Loucy (cell line): ENCODE data around the gene COX19.
A peak's percentile ranks its signal among the peaks of the same experiment; 100 is the strongest.

Source experiments
- H2AFZ ChIP-seq: fragments of 200-600 bp; sonication (generic); 2 replicates; pipeline ENCODE4 v1.6.0; 2016; ENCODE audit warnings: antibody characterized with exemption, mild to moderate bottlenecking, low read length, moderate library complexity
- H3F3A ChIP-seq: fragments of 200-600 bp; 2 replicates; pipeline ENCODE4 v1.6.0; 2016; ENCODE audit warnings: antibody characterized with exemption, low read depth, mild to moderate bottlenecking
- H3K27me3 ChIP-seq: fragments of 200-600 bp; sonication (generic); 2 replicates; pipeline ENCODE4 v1.6.1; 2014; ENCODE audit warnings: low read length, mild to moderate bottlenecking; ENCODE audit not compliant: insufficient read depth, poor library complexity, severe bottlenecking
- H3K36me3 ChIP-seq: fragments of 200-600 bp; sonication (generic); 2 replicates; pipeline ENCODE4 v1.6.1; 2016; ENCODE audit warnings: low read length; ENCODE audit not compliant: insufficient read depth
- H3K4me1 ChIP-seq: fragments of 200-600 bp; sonication (generic); 2 replicates; pipeline ENCODE4 v1.5.1; 2014; ENCODE audit warnings: low read length, mild to moderate bottlenecking; ENCODE audit not compliant: insufficient read depth, poor library complexity, severe bottlenecking
- H3K4me2 ChIP-seq: fragments of 200-600 bp; sonication (generic); 2 replicates; pipeline ENCODE4 v1.6.0; 2014; ENCODE audit warnings: antibody characterized with exemption, low read length, low read depth, mild to moderate bottlenecking; ENCODE audit not compliant: poor library complexity, severe bottlenecking
- H3K4me3 ChIP-seq: fragments of 200-600 bp; sonication (generic); 2 replicates; pipeline ENCODE4 v1.5.1; 2014; ENCODE audit warnings: low read length, mild to moderate bottlenecking, mixed read lengths; ENCODE audit not compliant: poor library complexity, severe bottlenecking
- H3K79me2 ChIP-seq: fragments of 200-600 bp; sonication (generic); 2 replicates; pipeline ENCODE4 v1.6.1; 2014; ENCODE audit warnings: low read length; ENCODE audit not compliant: insufficient read depth
- H3K9ac ChIP-seq: fragments of 200-600 bp; sonication (generic); 2 replicates; pipeline ENCODE4 v1.6.0; 2014; ENCODE audit warnings: mild to moderate bottlenecking, low read depth, low read length, moderate library complexity; ENCODE audit not compliant: poor library complexity, severe bottlenecking
- H3K9me2 ChIP-seq: fragments of 200-600 bp; sonication (generic); replicated peaks from 2 replicates; pipeline ENCODE4 v1.6.1; 2016; ENCODE audit warnings: low read depth, low read length, mixed read lengths
- H3K9me3 ChIP-seq: fragments of 200-600 bp; sonication (generic); 2 replicates; pipeline ENCODE4 v1.6.1; 2014; ENCODE audit warnings: mild to moderate bottlenecking, antibody characterized with exemption, low read length, low read depth; ENCODE audit not compliant: insufficient read depth
- H4K20me1 ChIP-seq: fragments of 200-600 bp; sonication (generic); 2 replicates; pipeline ENCODE4 v1.6.0; 2014; ENCODE audit warnings: antibody characterized with exemption, low read length, mild to moderate bottlenecking; ENCODE audit not compliant: insufficient read depth, poor library complexity, severe bottlenecking
- CTCF ChIP-seq: fragments of 200-600 bp; sonication (generic); conservative IDR thresholded peaks from 2 replicates; pipeline ENCODE4 v1.5.1; 2014; ENCODE audit warnings: mild to moderate bottlenecking, antibody characterized with exemption, low read length
- EZH2phosphoT487 ChIP-seq: fragments of 200-600 bp; IDR thresholded peaks from 2 replicates; pipeline ENCODE4 v1.6.1; 2018; ENCODE audit warnings: antibody characterized with exemption, mild to moderate bottlenecking, moderate library complexity, borderline replicate concordance

Gene COX19

DNA sequence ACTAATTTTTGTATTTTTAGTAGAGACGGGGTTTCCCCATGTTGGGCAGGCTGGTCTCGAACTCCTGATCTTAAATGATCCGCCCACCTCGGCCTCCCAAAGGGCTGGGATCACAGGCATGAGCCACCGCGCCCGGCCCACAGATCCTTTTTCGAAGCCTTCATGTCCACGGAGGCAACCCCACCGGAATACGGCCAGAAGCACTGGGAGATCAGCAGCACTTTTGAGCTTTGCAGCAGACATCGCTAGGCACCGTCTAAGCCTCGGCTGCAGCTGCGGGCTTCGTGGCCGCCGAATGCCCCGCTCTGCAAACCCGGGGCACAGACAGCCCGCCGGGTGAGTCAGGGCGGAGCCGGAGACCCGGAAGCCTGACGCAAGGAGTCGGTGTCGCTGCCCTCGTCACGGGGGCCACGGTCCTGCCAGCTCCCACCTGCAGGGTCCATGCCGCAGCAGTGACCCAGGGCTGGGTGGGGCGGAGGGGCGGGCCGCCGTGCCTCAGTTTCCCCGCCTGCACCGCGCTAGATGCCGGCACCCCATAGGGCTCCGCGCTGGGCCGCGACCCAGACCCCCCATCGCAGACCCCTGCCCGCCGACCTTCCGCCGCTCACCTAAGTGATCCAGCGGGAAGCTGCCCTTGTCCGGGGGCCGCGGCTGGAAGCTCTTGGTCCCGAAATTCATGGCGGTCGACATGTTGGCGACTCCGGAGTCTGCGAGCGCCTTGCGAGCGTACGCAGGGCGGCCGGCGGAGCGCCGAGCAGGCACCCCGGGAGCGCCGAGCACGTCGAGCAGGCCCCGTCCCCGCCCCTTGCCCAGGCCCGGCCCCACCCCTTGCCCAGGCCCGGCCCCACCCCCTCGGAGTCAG is at the start of gene COX19:
Gene COX19, minus strand, starts transcription at position 730 of the 862 bp plus-strand sequence. Its CDS starts 40 bp downstream, at position 690.
- H3K9ac ChIP-seq = peak within 1 kb of the TSS; percentile 91
- H2AFZ ChIP-seq = peak within 1 kb of the TSS; percentile 92
- H3F3A ChIP-seq = no peaks in the 10 kb centered on the region
- H4K20me1 ChIP-seq = peaks cover 34% of the 10 kb centered on the region
- peaks cover 20% of the 10 kb centered on the region; the same call in 1 of the 2 replicates for H3K36me3 ChIP-seq
- peak within 1 kb of the TSS; percentile 99 for H3K4me2 ChIP-seq
- H3K79me2 ChIP-seq = peaks cover 51% of the 10 kb centered on the region
- peak within 1 kb of the TSS; percentile 92 for H3K4me3 ChIP-seq
- no peaks in the 10 kb centered on the region for H3K9me2 ChIP-seq
- H3K27me3 ChIP-seq = no peaks in the 10 kb centered on the region
- no peaks in the 10 kb centered on the region for H3K9me3 ChIP-seq
- TF ChIP-seq EZH2phosphoT487 = no peak
- TF ChIP-seq CTCF = no peak
- H3K4me1 ChIP-seq = peaks cover 49% of the 10 kb centered on the region

GRCh38 chr7:1024331-1024841 is 49.0 kb upstream of the COX19 start:
- H3K9me3 ChIP-seq = no peaks in the 10 kb centered on the region
- H3K4me2 ChIP-seq = peak overlapping the region; percentile 14
- H3K27me3 ChIP-seq = no peaks in the 10 kb centered on the region
- H4K20me1 ChIP-seq = peaks cover 20% of the 10 kb centered on the region
- H3K4me3 ChIP-seq = no peak overlapping the region
- H3F3A ChIP-seq = no peaks in the 10 kb centered on the region
- TF ChIP-seq EZH2phosphoT487 (no peak), CTCF (no peak)
- H3K9ac ChIP-seq = no peak overlapping the region
- no peaks in the 10 kb centered on the region for H3K9me2 ChIP-seq
- peaks cover 92% of the 10 kb centered on the region for H3K79me2 ChIP-seq
- peaks cover 43% of the 10 kb centered on the region for H3K4me1 ChIP-seq
- no peak overlapping the region for H2AFZ ChIP-seq
- H3K36me3 ChIP-seq = no peaks in the 10 kb centered on the region; the same call in 1 of the 2 replicates

GRCh38 chr7:1022801-1023465 is 47.6 kb upstream of the COX19 start:
- Histone ChIP-seq H3F3A (no peaks in the 10 kb centered on the region), H2AFZ (no peak overlapping the region), H3K36me3 (no peaks in the 10 kb centered on the region; the same call in 1 of the 2 replicates), H3K4me3 (no peak overlapping the region), H3K9me3 (no peaks in the 10 kb centered on the region), H3K9ac (no peak overlapping the region), H3K4me1 (peaks cover 33% of the 10 kb centered on the region), H3K9me2 (no peaks in the 10 kb centered on the region), H3K4me2 (no peak overlapping the region), H3K27me3 (no peaks in the 10 kb centered on the region), H3K79me2 (peaks cover 78% of the 10 kb centered on the region), H4K20me1 (peaks cover 20% of the 10 kb centered on the region)
- TF ChIP-seq EZH2phosphoT487 (no peak), CTCF (no peak)
